ENCODE measurements around the gene ADAMTS9. TPM values are rescaled to one million over a fixed set of nuclear protein-coding genes. Genes with fewer than 3 reads are reported as not detected.

The ADAMTS9 gene
- total and polyA plus RNA-seq, 2 of the 13 experiments (the other 11 are each of a cell fraction or from before 2014, with no cell fraction given) = 0.02 to 0.09 TPM

DNA sequence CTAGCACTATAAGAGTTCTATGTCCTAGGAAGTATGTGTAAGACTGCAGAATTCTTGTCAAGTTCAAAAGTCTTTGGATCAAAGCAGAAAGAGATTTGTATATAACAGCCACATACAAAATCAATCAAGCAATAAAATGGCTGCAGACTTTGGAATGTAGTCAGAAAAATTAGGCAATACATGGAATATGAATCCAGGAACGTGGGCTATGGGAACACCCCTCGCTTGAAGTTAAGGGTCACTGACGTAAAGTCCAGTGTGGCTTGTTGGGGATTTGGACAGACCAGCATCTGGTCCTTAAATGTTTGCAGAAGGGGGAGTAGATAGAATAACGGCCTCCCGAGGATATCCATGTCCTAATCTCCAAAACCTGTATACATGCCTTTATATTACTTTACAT, 178.6 kb downstream of the ADAMTS9 start (continued):
- TF ChIP-seq MTA1 (CRISPR knock-in tag; IDR thresholded peaks at IDR 0.05; ENCODE audit: borderline replicate concordance) = no peak
- TF ChIP-seq ZNF607 (CRISPR knock-in tag; IDR thresholded peaks at IDR 0.05; ENCODE audit: borderline replicate concordance) = no peak
- TF ChIP-seq POLR2AphosphoS5 (IDR thresholded peaks at IDR 0.05; ENCODE audit: low read depth, low read length) = no peak
- TF ChIP-seq HOXD1 (CRISPR knock-in tag; IDR thresholded peaks at IDR 0.05) = no peak

DNA sequence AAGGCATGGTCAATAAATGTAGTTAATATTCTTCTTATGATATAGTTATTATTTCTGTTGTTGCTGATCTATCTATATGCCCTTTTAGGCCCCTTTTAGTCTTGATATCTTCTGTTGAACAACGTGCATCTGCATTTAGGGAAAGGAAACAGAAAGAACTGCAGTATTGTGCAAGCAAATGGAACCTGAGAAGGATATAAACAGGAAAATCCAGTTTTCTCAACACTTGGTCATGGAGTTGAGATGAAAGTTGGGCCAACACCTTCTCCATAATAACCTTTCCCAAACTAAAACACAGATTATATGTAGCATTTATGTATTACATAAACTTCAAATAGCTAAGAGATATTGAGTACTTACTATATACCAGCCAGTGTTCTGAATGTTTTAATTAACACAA, 179.7 kb downstream of the ADAMTS9 start:
- Histone ChIP-seq H2AFZ (ENCODE audit: low read length) (no peak overlapping the region), H3K9ac (ENCODE audit: insufficient read depth, low read depth, low read length) (no peak overlapping the region), H3K79me2 (ENCODE audit: insufficient read depth, low read length) (no peaks in the 10 kb centered on the region), H4K20me1 (ENCODE audit: insufficient read depth, low read length) (no peaks in the 10 kb centered on the region), H3K4me3 (replicated peaks in 1 of 3; ENCODE audit: insufficient read depth in 1 of 3, low read depth in 2 of 3, low read length in 3 of 3) (no peak overlapping the region), H3K27me3 (ENCODE audit: control insufficient read depth in 1 of 2, insufficient read depth in 2 of 2, low read length in 2 of 2) (peaks cover 0 to 34% of the 10 kb centered on the region in 2 experiments; a peak in 4 of 5 replicates), H3K36me3 (replicated peaks in 1 of 2; ENCODE audit: control insufficient read depth in 1 of 2, insufficient read depth in 2 of 2, low read length in 2 of 2) (no peaks in the 10 kb centered on the region), H3K9me3 (ENCODE audit: low read length) (peaks cover 9% of the 10 kb centered on the region; the same call in 1 of the 2 replicates), H3K4me2 (ENCODE audit: low read depth, low read length) (no peak overlapping the region), H3K4me1 (ENCODE audit: insufficient read depth, low read length) (peaks cover 24% of the 10 kb centered on the region), H3K27ac (ENCODE audit: extremely low read length, insufficient read depth, low read length) (no peak overlapping the region)
- whole genome bisulfite sequencing (ENCODE audit: low lambda C conversion rate) = 5% methylated on average over 1 of the region's 1 CpG
- no peak for FAIRE-seq
- no peak for ATAC-seq
- POLR2A ChIA-PET = no interaction called here
- intact Hi-C loops (cut with micrococcal nuclease; ENCODE audit: unreplicated experiment) (no loop called here), in situ Hi-C loops (cut with HindIII; ENCODE audit: extremely low pct_ligation_motif_present, low pct_unique_long_range_greater_than_20kb) (no loop called here)
- no TSS peak for BruUV-seq (replicated peaks)
- CTCF ChIA-PET (ENCODE audit: low intra/inter-chr PET ratio, low total read pairs) = no interaction called here
- no peak for DNase-seq (ENCODE audit: low spot score)
- TF ChIP-seq ZNF570 (CRISPR knock-in tag; IDR thresholded peaks at IDR 0.05; ENCODE audit: borderline replicate concordance) = no peak
- TF ChIP-seq DR1 (CRISPR knock-in tag; IDR thresholded peaks at IDR 0.05) = no peak
- no peak for TF ChIP-seq ZKSCAN5 (CRISPR knock-in tag; IDR thresholded peaks at IDR 0.05)
- TF ChIP-seq RBFOX2 (IDR thresholded peaks at IDR 0.05; ENCODE audit: low read depth, low read length) = no peak
- no peak for TF ChIP-seq ZNF251 (CRISPR knock-in tag; IDR thresholded peaks at IDR 0.05)
- no peak for TF ChIP-seq ADNP (CRISPR knock-in tag; IDR thresholded peaks at IDR 0.05)
- TF ChIP-seq NFAT5 (CRISPR knock-in tag; IDR thresholded peaks at IDR 0.05) = no peak
- TF ChIP-seq XBP1 (CRISPR knock-in tag; IDR thresholded peaks at IDR 0.05) = no peak
- TF ChIP-seq KAT2B (IDR thresholded peaks at IDR 0.05; ENCODE audit: borderline replicate concordance, low read depth, low read length) = no peak
- no peak for TF ChIP-seq PLSCR1 (CRISPR knock-in tag; IDR thresholded peaks at IDR 0.05; ENCODE audit: borderline replicate concordance)
- no peak for TF ChIP-seq TCF7L2 (IDR thresholded peaks at IDR 0.05; ENCODE audit: low read depth, low read length)
- no peak for TF ChIP-seq THAP9 (CRISPR knock-in tag; IDR thresholded peaks at IDR 0.05; ENCODE audit: borderline replicate concordance)
- TF ChIP-seq NKX3-1 (CRISPR knock-in tag; IDR thresholded peaks at IDR 0.05) = no peak
